HCT116 (cell line): ENCODE results near the gene IGFL3. TPM values are rescaled to one million over a fixed set of nuclear protein-coding genes. Genes with fewer than 3 reads are reported as not detected.

Experiments used
- ATAC-seq: fragments of 200-7000 bp; cut with Tn5 transposase; 2 replicates; pipeline ENCODE4 v1.9.1; 2020; ENCODE audit warnings: mild to moderate bottlenecking, moderate library complexity
- BruUV-seq: library from RNA; stranded (reverse); fragments of 400-500 nt; replicated peaks from 2 replicates; lab custom pipeline; 2021; lab: Mats Ljungman, UMichigan
- CTCF ChIA-PET: fragments of 300-600 bp; sonication (Branson Sonifier 250); formaldehyde crosslinking; loops from one replicate; lab custom pipeline; 2021; ENCODE audit warnings: antibody characterized with exemption; lab: Charles Lee
- POLR2A ChIA-PET: fragments of 300-600, 350-600 bp; sonication (Branson Sonifier 250); formaldehyde crosslinking; loops from one replicate; lab custom pipeline; 2021; ENCODE audit warnings: antibody characterized with exemption; lab: Charles Lee
- RAD21 ChIA-PET, 2 experiments: fragments of 300-600 bp; sonication (Branson Sonifier 250); formaldehyde crosslinking; loops; one replicate each; lab custom pipeline; 2023; ENCODE audit warnings: low total read pairs in 2 of 2; ENCODE audit not compliant: uncharacterized antibody in 2 of 2, unreplicated experiment in 2 of 2, low non-redundant PET in 1 of 2; lab: Charles Lee
- DNase-seq: peaks from one replicate; pipeline ENCODE4 v3.0.0-alpha.2; 2010; ENCODE audit warnings: low read depth, low spot score
- H2AFZ ChIP-seq: fragments of 200-600 bp; shearing (Covaris generic), sonication (generic); 2 replicates; pipeline ENCODE4 v1.6.1; 2017; ENCODE audit warnings: low read depth, mixed run types, mixed read lengths, antibody characterized with exemption, low read length; ENCODE audit not compliant: poor library complexity, severe bottlenecking
- H3K27ac ChIP-seq: 2 replicates; pipeline ENCODE4 v1.5.1; 2012; ENCODE audit warnings: low read depth, low read length
- H3K27me3 ChIP-seq: fragments of 200-600 bp; sonication (generic); 2 replicates; pipeline ENCODE4 v1.6.1; 2016; ENCODE audit warnings: mixed run types, low read length, mixed read lengths; ENCODE audit not compliant: insufficient read depth
- H3K36me3 ChIP-seq, 2 experiments: fragments of 200-500 bp in 1 of 2; fragments of 200-600 bp in 1 of 2; sonication (Bioruptor generic) in 1 of 2; sonication (generic) in 1 of 2; 2 replicates each; pipeline versions ENCODE4 v1.5.1 to v1.6.1; 2014 to 2016; ENCODE audit warnings: low read length in 2 of 2, inconsistent platforms in 1 of 2, mixed read lengths in 1 of 2, mixed run types in 1 of 2; ENCODE audit not compliant: insufficient read depth in 2 of 2, control insufficient read depth in 1 of 2
- H3K4me1 ChIP-seq, 2 experiments: fragments of 200-600 bp in 1 of 2; sonication (generic) in 1 of 2; 2 replicates each; pipeline versions ENCODE4 v1.5.1 to v1.6.1; 2012 to 2017; ENCODE audit warnings: low read length in 2 of 2, inconsistent platforms in 1 of 2, mild to moderate bottlenecking in 1 of 2, mixed read lengths in 1 of 2, mixed run types in 1 of 2, moderate library complexity in 1 of 2; ENCODE audit not compliant: insufficient read depth in 2 of 2, control insufficient read depth in 1 of 2
- H3K4me2 ChIP-seq: fragments of 200-600 bp; sonication (generic); 2 replicates; pipeline ENCODE4 v1.6.1; 2017; ENCODE audit warnings: mixed run types, low read length, mixed read lengths
- H3K4me3 ChIP-seq, 2 experiments: fragments of 200-600 bp in 1 of 2; sonication (generic) in 1 of 2; replicated peaks in 1 of 2; 2 replicates each; pipeline ENCODE4 v1.5.1; 2011 to 2016; ENCODE audit warnings: low read length in 2 of 2, control low read depth in 1 of 2, low read depth in 1 of 2, mild to moderate bottlenecking in 1 of 2, mixed read lengths in 1 of 2, mixed run types in 1 of 2
- H3K79me2 ChIP-seq: fragments of 200-600 bp; sonication (generic); 2 replicates; pipeline ENCODE4 v1.6.1; 2017; ENCODE audit warnings: mild to moderate bottlenecking, mixed run types, low read length, moderate library complexity, mixed read lengths; ENCODE audit not compliant: insufficient read depth
- H3K9ac ChIP-seq: fragments of 200-600 bp; sonication (generic); 2 replicates; pipeline ENCODE4 v1.6.1; 2016; ENCODE audit warnings: low read length, mixed read lengths
- H3K9me2 ChIP-seq: fragments of 200-600 bp; sonication (generic), shearing (Covaris generic); 2 replicates; pipeline ENCODE4 v1.6.1; 2017; ENCODE audit warnings: mixed run types, mild to moderate bottlenecking, moderate library complexity; ENCODE audit not compliant: insufficient read depth
- H3K9me3 ChIP-seq, 2 experiments: fragments of 200-500 bp in 1 of 2; fragments of 200-600 bp in 1 of 2; sonication (Bioruptor generic) in 1 of 2; sonication (generic) in 1 of 2; 2 replicates each; pipeline ENCODE4 v1.6.1; 2014 to 2017; ENCODE audit warnings: low read length in 2 of 2, mixed read lengths in 2 of 2, inconsistent platforms in 1 of 2, low read depth in 1 of 2, mild to moderate bottlenecking in 1 of 2, mixed run types in 1 of 2, moderate library complexity in 1 of 2; ENCODE audit not compliant: control insufficient read depth in 1 of 2, insufficient read depth in 1 of 2
- H4K20me1 ChIP-seq: fragments of 200-600 bp; sonication (generic), shearing (Covaris generic); 2 replicates; pipeline ENCODE4 v1.6.1; 2017; ENCODE audit warnings: mixed run types, mild to moderate bottlenecking, moderate library complexity; ENCODE audit not compliant: insufficient read depth
- CBX3 ChIP-seq: IDR thresholded peaks from 2 replicates; pipeline ENCODE4 v1.6.1; 2012; ENCODE audit warnings: low read depth
- CEBPB ChIP-seq: IDR thresholded peaks from 2 replicates; pipeline ENCODE4 v1.6.1; 2012; ENCODE audit warnings: low read depth
- CTCF ChIP-seq, 3 experiments: fragments of 200-600 bp in 1 of 3; sonication (generic) in 1 of 3; IDR thresholded peaks in 2 of 3; conservative IDR thresholded peaks in 1 of 3; 2 replicates each; pipeline ENCODE4 v1.5.1; 2012 to 2017; ENCODE audit warnings: low read depth in 2 of 3, low read length in 2 of 3, antibody characterized with exemption in 1 of 3, borderline replicate concordance in 1 of 3, control low read depth in 1 of 3, mild to moderate bottlenecking in 1 of 3, mixed read lengths in 1 of 3, mixed run types in 1 of 3, moderate library complexity in 1 of 3; ENCODE audit not compliant: insufficient read depth in 1 of 3
- EGR1 ChIP-seq: IDR thresholded peaks from 2 replicates; pipeline ENCODE4 v1.6.1; 2012; ENCODE audit warnings: low read depth
- EZH2 ChIP-seq: fragments of 200-600 bp; sonication (generic); IDR thresholded peaks from 2 replicates; pipeline ENCODE4 v1.6.1; 2017; ENCODE audit warnings: antibody characterized with exemption, mixed run types
- EZH2phosphoT487 ChIP-seq: fragments of 200-600 bp; IDR thresholded peaks from 2 replicates; pipeline ENCODE4 v1.6.1; 2018; ENCODE audit warnings: antibody characterized with exemption, borderline replicate concordance
- JUND ChIP-seq: IDR thresholded peaks from 2 replicates; pipeline ENCODE4 v1.6.1; 2012
- POLR2A ChIP-seq: IDR thresholded peaks from 2 replicates; pipeline ENCODE4 v1.7.0; 2011; ENCODE audit warnings: borderline replicate concordance; ENCODE audit not compliant: insufficient read depth, insufficient read length; ENCODE audit errors: extremely low read depth
- POLR2AphosphoS5 ChIP-seq: IDR thresholded peaks from 2 replicates; pipeline ENCODE4 v1.6.1; 2011; ENCODE audit warnings: mild to moderate bottlenecking, low read depth, low read length, moderate library complexity
- RAD21 ChIP-seq: IDR thresholded peaks from 2 replicates; pipeline ENCODE4 v1.6.1; 2012; ENCODE audit warnings: low read depth, mild to moderate bottlenecking
- REST ChIP-seq: IDR thresholded peaks from 2 replicates; pipeline ENCODE4 v1.6.1; 2012; ENCODE audit warnings: low read depth
- SIN3A ChIP-seq: IDR thresholded peaks from 2 replicates; pipeline ENCODE4 v1.6.1; 2012; ENCODE audit warnings: low read depth
- SP1 ChIP-seq: IDR thresholded peaks from 2 replicates; pipeline ENCODE4 v1.6.1; 2012; ENCODE audit warnings: low read depth
- YY1 ChIP-seq: IDR thresholded peaks from 2 replicates; pipeline ENCODE4 v1.6.1; 2011; ENCODE audit warnings: low read length, low read depth, moderate library complexity, mild to moderate bottlenecking; ENCODE audit not compliant: insufficient replicate concordance; ENCODE audit errors: extremely low read depth
- ZBTB33 ChIP-seq: IDR thresholded peaks from 2 replicates; pipeline ENCODE4 v1.6.1; 2011; ENCODE audit warnings: mild to moderate bottlenecking, low read length, moderate library complexity; ENCODE audit not compliant: insufficient replicate concordance; ENCODE audit errors: extremely low read depth
- ZFX ChIP-seq: fragments of 450-650 bp; IDR thresholded peaks from 2 replicates; pipeline ENCODE4 v1.6.1; 2017
- ZNF274 ChIP-seq: fragments of 200-500 bp; sonication (Bioruptor generic); IDR thresholded peaks from 2 replicates; pipeline ENCODE4 v1.6.1; 2014; ENCODE audit warnings: mild to moderate bottlenecking, low read depth, low read length, inconsistent platforms
- intact Hi-C: fragments of 100-400 bp; cut with micrococcal nuclease; formaldehyde crosslinking; loops from 2 replicates; pipeline ENCODE4 v1.10.0; 2022
- total RNA-seq: library from RNA; stranded (reverse); gene quantifications from one replicate; pipeline ENCODE4 v1.2.1, GENCODE V29; 2021; ENCODE audit not compliant: unreplicated experiment

IGFL3 gene
- total RNA-seq, 1 experiment from 2014 or later, result not detected

DNA sequence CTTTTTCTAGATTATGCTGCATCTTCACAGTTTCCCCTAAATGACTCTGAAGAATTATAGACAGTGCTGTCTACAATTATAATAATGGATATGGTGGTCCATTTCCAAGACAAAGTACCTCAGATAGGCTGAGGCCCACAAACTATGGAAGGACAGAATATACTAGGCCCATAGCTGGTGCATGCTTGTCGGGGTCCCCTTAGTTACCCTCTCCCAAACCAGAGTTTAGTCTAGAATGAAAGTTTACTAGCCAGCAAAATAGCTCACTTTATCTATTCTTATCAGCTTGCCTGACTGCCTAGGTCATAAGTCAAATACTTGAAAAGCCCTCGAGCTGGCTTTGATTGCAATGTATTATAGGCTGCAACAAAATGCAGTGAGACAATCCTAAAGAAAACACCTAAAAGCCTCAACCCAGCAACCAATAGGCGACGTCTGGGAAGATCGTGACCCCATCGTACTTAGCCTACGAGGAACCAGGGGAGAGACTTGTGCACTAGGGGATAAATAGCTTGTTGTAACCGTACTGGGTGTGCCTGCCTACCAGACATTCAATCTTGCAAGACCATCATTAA, 22.8 kb upstream of the IGFL3 start:
- H3K9ac ChIP-seq, result no peak overlapping the region
- ChIA-PET RAD21 (no interaction called here), CTCF (no interaction called here), POLR2A (no interaction called here)
- H3K4me3 ChIP-seq, result no peak overlapping the region
- TF ChIP-seq JUND, result no peak
- no peak for TF ChIP-seq SP1
- no peak for TF ChIP-seq CBX3
- no peak for TF ChIP-seq EZH2
- TF ChIP-seq EGR1, result no peak
- no peak for TF ChIP-seq REST
- TF ChIP-seq POLR2AphosphoS5, result no peak
- TF ChIP-seq ZBTB33, result no peak
- TF ChIP-seq EZH2phosphoT487, result no peak
- no peak for TF ChIP-seq CEBPB
- no peak for TF ChIP-seq RAD21
- TF ChIP-seq CTCF (IDR thresholded peaks at IDR 0.05 in 2 of 3, conservative IDR thresholded peaks at IDR 0.05 in 1 of 3; ENCODE audit: borderline replicate concordance in 1 of 3, insufficient read depth in 1 of 3, low read depth in 2 of 3, low read length in 2 of 3), result no peak
- no peak for TF ChIP-seq ZNF274
- no peak for TF ChIP-seq ZFX
- no peak for TF ChIP-seq POLR2A
- TF ChIP-seq YY1, result no peak
- TF ChIP-seq SIN3A, result no peak
- 0 out of 2 replicates have a peak, but pooled peaks cover under 1% of the 10 kb centered on the region for H3K9me2 ChIP-seq
- H3K36me3 ChIP-seq, result no peaks in the 10 kb centered on the region
- intact Hi-C loops, result no loop called here
- no peaks in the 10 kb centered on the region for H3K9me3 ChIP-seq
- no peaks in the 10 kb centered on the region for H4K20me1 ChIP-seq
- peaks cover 0 to 19% of the 10 kb centered on the region in 2 experiments; a peak in 2 of 4 replicates for H3K4me1 ChIP-seq
- H3K27ac ChIP-seq, result no peak overlapping the region
- BruUV-seq, result no TSS peak
- H2AFZ ChIP-seq, result no peak overlapping the region
- H3K27me3 ChIP-seq, result no peaks in the 10 kb centered on the region
- no peaks in the 10 kb centered on the region for H3K79me2 ChIP-seq
- DNase-seq (no peak), ATAC-seq (no peak)
- no peak overlapping the region; the same call in 1 of the 2 replicates for H3K4me2 ChIP-seq
